ENCODE results near the gene FBXL13. TPM values are rescaled to one million over a fixed set of nuclear protein-coding genes. Genes with fewer than 3 reads are reported as not detected.

Gene FBXL13
- polyA plus RNA-seq, 1 experiment, result 0.20 TPM

GRCh38 chr7:102951839-102952238 is 122.8 kb downstream of the FBXL13 start:
- ChIA-PET POLR2A (no interaction called here), CTCF (interaction anchor here (0.6 kb wide), 1 partner anchor 8 kb away, joined by 3 read pairs; no protein-coding TSS in a partner anchor)
- Histone ChIP-seq H3K27me3 (ENCODE audit: control insufficient read depth, insufficient read depth, low read length) (no peaks in the 10 kb centered on the region), H3K36me3 (ENCODE audit: control insufficient read depth, insufficient read depth, low read length) (no peaks in the 10 kb centered on the region), H3K4me3 (ENCODE audit: low read depth, low read length) (no peak overlapping the region)
- TF ChIP-seq, protein P1, sequence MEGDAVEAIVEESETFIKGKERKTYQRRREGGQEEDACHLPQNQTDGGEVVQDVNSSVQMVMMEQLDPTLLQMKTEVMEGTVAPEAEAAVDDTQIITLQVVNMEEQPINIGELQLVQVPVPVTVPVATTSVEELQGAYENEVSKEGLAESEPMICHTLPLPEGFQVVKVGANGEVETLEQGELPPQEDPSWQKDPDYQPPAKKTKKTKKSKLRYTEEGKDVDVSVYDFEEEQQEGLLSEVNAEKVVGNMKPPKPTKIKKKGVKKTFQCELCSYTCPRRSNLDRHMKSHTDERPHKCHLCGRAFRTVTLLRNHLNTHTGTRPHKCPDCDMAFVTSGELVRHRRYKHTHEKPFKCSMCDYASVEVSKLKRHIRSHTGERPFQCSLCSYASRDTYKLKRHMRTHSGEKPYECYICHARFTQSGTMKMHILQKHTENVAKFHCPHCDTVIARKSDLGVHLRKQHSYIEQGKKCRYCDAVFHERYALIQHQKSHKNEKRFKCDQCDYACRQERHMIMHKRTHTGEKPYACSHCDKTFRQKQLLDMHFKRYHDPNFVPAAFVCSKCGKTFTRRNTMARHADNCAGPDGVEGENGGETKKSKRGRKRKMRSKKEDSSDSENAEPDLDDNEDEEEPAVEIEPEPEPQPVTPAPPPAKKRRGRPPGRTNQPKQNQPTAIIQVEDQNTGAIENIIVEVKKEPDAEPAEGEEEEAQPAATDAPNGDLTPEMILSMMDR (IDR thresholded peaks at IDR 0.05; ENCODE audit: insufficient read depth, low read depth, low read length), result no peak
- DNase-seq (ENCODE audit: low read depth), result no peak

DNA sequence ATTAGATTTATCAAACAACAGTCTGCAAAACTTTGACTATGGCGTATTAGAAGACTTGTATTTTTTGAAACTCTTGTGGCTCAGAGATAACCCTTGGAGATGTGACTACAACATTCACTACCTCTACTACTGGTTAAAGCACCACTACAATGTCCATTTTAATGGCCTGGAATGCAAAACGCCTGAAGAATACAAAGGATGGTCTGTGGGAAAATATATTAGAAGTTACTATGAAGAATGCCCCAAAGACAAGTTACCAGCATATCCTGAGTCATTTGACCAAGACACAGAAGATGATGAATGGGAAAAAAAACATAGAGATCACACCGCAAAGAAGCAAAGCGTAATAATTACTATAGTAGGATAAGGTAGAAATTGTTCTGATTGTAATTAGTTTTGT is 130.4 kb downstream of the FBXL13 start:
- H3K4me3 ChIP-seq (ENCODE audit: low read depth, low read length), result no peak overlapping the region
- ChIA-PET POLR2A (no interaction called here), CTCF (interaction anchor here (1.1 kb wide), 1 partner anchor 8 kb away, joined by 3 read pairs; no protein-coding TSS in a partner anchor)
- no peak for DNase-seq (ENCODE audit: low read depth)
- no peaks in the 10 kb centered on the region for H3K36me3 ChIP-seq (ENCODE audit: control insufficient read depth, insufficient read depth, low read length)
- no peaks in the 10 kb centered on the region for H3K27me3 ChIP-seq (ENCODE audit: control insufficient read depth, insufficient read depth, low read length)
- TF ChIP-seq, protein P1 (IDR thresholded peaks at IDR 0.05; ENCODE audit: insufficient read depth, low read depth, low read length), result no peak

GRCh38 chr7:102943423-102944169 is 131.0 kb downstream of the FBXL13 start:
- ChIA-PET POLR2A (no interaction called here), CTCF (interaction anchor here (1.1 kb wide), 1 partner anchor 9 kb away, joined by 3 read pairs; no protein-coding TSS in a partner anchor)
- no peak for DNase-seq (ENCODE audit: low read depth)
- TF ChIP-seq, protein P1 (IDR thresholded peaks at IDR 0.05; ENCODE audit: insufficient read depth, low read depth, low read length), result no peak
- no peaks in the 10 kb centered on the region for H3K27me3 ChIP-seq (ENCODE audit: control insufficient read depth, insufficient read depth, low read length)
- H3K36me3 ChIP-seq (ENCODE audit: control insufficient read depth, insufficient read depth, low read length), result no peaks in the 10 kb centered on the region
- no peak overlapping the region for H3K4me3 ChIP-seq (ENCODE audit: low read depth, low read length)

GRCh38 chr7:102942868-102943267 is 131.7 kb downstream of the FBXL13 start:
- POLR2A ChIA-PET, result no interaction called here
- CTCF ChIA-PET, result no interaction called here
- TF ChIP-seq, protein P1 (IDR thresholded peaks at IDR 0.05; ENCODE audit: insufficient read depth, low read depth, low read length), result no peak
- Histone ChIP-seq H3K27me3 (ENCODE audit: control insufficient read depth, insufficient read depth, low read length) (no peaks in the 10 kb centered on the region), H3K36me3 (ENCODE audit: control insufficient read depth, insufficient read depth, low read length) (no peaks in the 10 kb centered on the region), H3K4me3 (ENCODE audit: low read depth, low read length) (no peak overlapping the region)
- DNase-seq (ENCODE audit: low read depth), result no peak

DNA sequence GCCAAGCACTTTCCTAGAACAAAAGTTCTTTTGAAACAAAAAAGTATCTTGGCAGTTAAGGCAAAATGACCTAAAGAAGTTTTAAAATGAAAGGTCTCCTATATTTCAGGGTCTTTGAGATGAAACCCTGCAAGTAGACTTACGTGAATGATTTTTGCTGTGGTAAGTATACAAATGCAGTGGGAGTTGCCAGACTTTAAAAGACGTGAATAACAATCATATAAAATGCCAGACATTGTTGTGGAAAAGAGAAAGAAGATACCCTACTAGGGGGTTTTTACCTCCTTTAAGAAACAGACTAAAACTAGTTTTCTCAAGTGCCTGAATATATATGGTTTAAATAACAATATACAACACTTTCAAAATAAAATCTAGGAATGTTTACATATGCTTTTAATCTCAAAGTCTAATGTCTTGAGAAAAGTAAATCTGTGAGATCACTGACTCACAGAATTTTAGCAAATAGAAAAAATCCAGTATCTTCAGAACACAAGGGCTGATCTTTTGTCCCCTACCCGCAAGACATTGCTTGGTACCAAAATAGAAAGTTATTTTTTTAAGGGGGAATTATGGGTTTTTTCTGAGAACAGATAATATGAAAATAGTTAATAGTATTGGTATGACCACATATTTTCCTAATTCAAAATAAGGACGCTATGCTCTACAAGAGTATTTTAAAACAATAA is 132.3 kb downstream of the FBXL13 start:
- TF ChIP-seq, protein P1 (IDR thresholded peaks at IDR 0.05; ENCODE audit: insufficient read depth, low read depth, low read length), result no peak
- Histone ChIP-seq H3K36me3 (ENCODE audit: control insufficient read depth, insufficient read depth, low read length) (no peaks in the 10 kb centered on the region), H3K27me3 (ENCODE audit: control insufficient read depth, insufficient read depth, low read length) (no peaks in the 10 kb centered on the region), H3K4me3 (ENCODE audit: low read depth, low read length) (no peak overlapping the region)
- no peak for DNase-seq (ENCODE audit: low read depth)
- CTCF ChIA-PET, result no interaction called here
- POLR2A ChIA-PET, result no interaction called here
